Adipose tissue (tissue), 3 donors: ENCODE measurements around the gene CST3. TPM values are rescaled to one million over a fixed set of nuclear protein-coding genes. Genes with fewer than 3 reads are reported as not detected.
A peak's percentile ranks its signal among the peaks of the same experiment; 100 is the strongest.
"Not testable (repeated sequence)": the region's sequence is repeated elsewhere in the genome, so short reads cannot be mapped to it uniquely, and the experiment has no call there.

Experiments
- H3K27ac ChIP-seq: one replicate; pipeline ENCODE4 v1.5.1; 2013; ENCODE audit warnings: low read depth, low read length
- WGBS, 3 donors: extraction: QIAGEN DNeasy Blood & Tissue Kit; methylation state at CpG; one replicate each; pipeline ENCODE4 v1.1.7; 2013; 5-methylcytosine and 5-hydroxymethylcytosine counted together
- polyA plus RNA-seq, 3 donors: library from polyadenylated mRNA; stranded (reverse); fragments of 200-250 nt; gene quantifications; one replicate each; pipeline ENCODE4 v1.2.3, GENCODE V29; 2013
- donor health status: healthy with polysubstance abuse.
- donor health status: Bipolar disorder and iron deficiency.
- donor health status: healthy.

The CST3 gene
- polyA plus RNA-seq, 3 donors, result 316 to 1,352 (median 886) TPM

GRCh38 chr20:23664954-23665353, 27.2 kb upstream of the CST3 start:
- 89 to 98% (median 94%) methylated on average over 3 of the region's 3 CpGs for WGBS, 3 donors
- H3K27ac ChIP-seq, result no peak overlapping the region

GRCh38 chr20:23664046-23664445, 26.3 kb upstream of the CST3 start:
- not testable (repeated sequence) for H3K27ac ChIP-seq
- 54 to 85% (median 84%) methylated on average over 4 of the region's 4 CpGs for WGBS, 3 donors

GRCh38 chr20:23663180-23663579, 25.4 kb upstream of the CST3 start:
- 67 to 74% (median 73%) methylated on average over 6 of the region's 6 CpGs for WGBS, 3 donors
- no peak overlapping the region for H3K27ac ChIP-seq

GRCh38 chr20:23662276-23662870, 24.6 kb upstream of the CST3 start:
- no peak overlapping the region for H3K27ac ChIP-seq
- WGBS, 3 donors, result 91 to 94% (median 93%) methylated on average over 9 of the region's 9 CpGs

- H3K27ac ChIP-seq, result no peak overlapping the region
- 91 to 92% (median 91%) methylated on average over 6 of the region's 6 CpGs for WGBS, 3 donors
Observed at GRCh38 chr20:23661002-23661429, 23.3 kb upstream of the CST3 start.

- 43 to 57% (median 49%) methylated on average over 8 of the region's 8 CpGs for WGBS, 3 donors
- no peak overlapping the region for H3K27ac ChIP-seq
Observed at GRCh38 chr20:23659989-23660837, 22.5 kb upstream of the CST3 start.

- WGBS, 3 donors, result 86 to 94% (median 92%) methylated on average over 2 of the region's 2 CpGs
- not testable (repeated sequence) for H3K27ac ChIP-seq
Observed at GRCh38 chr20:23659610-23659988, 21.8 kb upstream of the CST3 start.

GRCh38 chr20:23658989-23659609, 21.3 kb upstream of the CST3 start:
- H3K27ac ChIP-seq, result no peak overlapping the region

GRCh38 chr20:23658336-23658735, 20.6 kb upstream of the CST3 start:
- H3K27ac ChIP-seq, result no peak overlapping the region
- 76 to 78% (median 76%) methylated on average over 2 of the region's 2 CpGs for WGBS, 3 donors

More at GRCh38 chr20:23658989-23659609, 21.3 kb upstream of the CST3 start:
- WGBS, 3 donors, result 81 to 94% (median 92%) methylated on average over 8 of the region's 8 CpGs

- WGBS, 3 donors, result 38 to 88% (median 83%) methylated on average over 8 of the region's 8 CpGs
- H3K27ac ChIP-seq, result no peak overlapping the region
Observed at GRCh38 chr20:23657202-23657601, 19.4 kb upstream of the CST3 start.

- 58 to 69% (median 64%) methylated on average over 10 of the region's 10 CpGs for WGBS, 3 donors
- H3K27ac ChIP-seq, result no peak overlapping the region
Observed at GRCh38 chr20:23656372-23656771, 18.6 kb upstream of the CST3 start.

GRCh38 chr20:23655491-23656211, 17.9 kb upstream of the CST3 start:
- H3K27ac ChIP-seq, result peak overlapping the region; percentile 43
- WGBS, 3 donors, result 14 to 50% (median 18%) methylated on average over 23 of the region's 23 CpGs

GRCh38 chr20:23654717-23655116, 17.0 kb upstream of the CST3 start:
- WGBS, 3 donors, result 40 to 56% (median 41%) methylated on average over 4 of the region's 4 CpGs
- H3K27ac ChIP-seq, result no peak overlapping the region

GRCh38 chr20:23654000-23654399, 16.2 kb upstream of the CST3 start:
- WGBS, 3 donors, result 53 to 79% (median 69%) methylated on average over 2 of the region's 2 CpGs
- no peak overlapping the region for H3K27ac ChIP-seq

GRCh38 chr20:23653400-23653938, 15.7 kb upstream of the CST3 start:
- H3K27ac ChIP-seq, result no peak overlapping the region
- WGBS, 3 donors, result 89 to 95% (median 92%) methylated on average over 3 of the region's 3 CpGs

- 79 to 88% (median 83%) methylated on average over 2 of the region's 2 CpGs for WGBS, 3 donors
- no peak overlapping the region for H3K27ac ChIP-seq
Observed at GRCh38 chr20:23652926-23653325, 15.2 kb upstream of the CST3 start.

GRCh38 chr20:23652371-23652770, 14.6 kb upstream of the CST3 start:
- no peak overlapping the region for H3K27ac ChIP-seq

GRCh38 chr20:23651117-23651516, 13.4 kb upstream of the CST3 start:
- 82 to 93% (median 93%) methylated on average over 2 of the region's 2 CpGs for WGBS, 3 donors
- no peak overlapping the region for H3K27ac ChIP-seq
